ENCODE results near the gene SNRNP48.

Gene SNRNP48

GRCh38 chr6:7658543-7658942 is 68.5 kb downstream of the SNRNP48 start:
- Histone ChIP-seq H3K27ac (ENCODE audit: insufficient read depth, low read length, poor library complexity, severe bottlenecking) (no peak overlapping the region), H3K4me1 (ENCODE audit: control insufficient read depth, insufficient read depth, low read length, poor library complexity, severe bottlenecking) (no peaks in the 10 kb centered on the region), H3K27me3 (replicated peaks; ENCODE audit: control insufficient read depth, insufficient read depth, low read length, poor library complexity, severe bottlenecking) (no peaks in the 10 kb centered on the region), H3K9me3 (ENCODE audit: control insufficient read depth, low read length) (no peaks in the 10 kb centered on the region), H3K4me3 (ENCODE audit: insufficient read depth, low read depth, low read length, poor library complexity, severe bottlenecking) (no peak overlapping the region), H3K36me3 (ENCODE audit: control insufficient read depth, insufficient read depth, low read length) (no peaks in the 10 kb centered on the region)
- DNase-seq, result no peak

DNA sequence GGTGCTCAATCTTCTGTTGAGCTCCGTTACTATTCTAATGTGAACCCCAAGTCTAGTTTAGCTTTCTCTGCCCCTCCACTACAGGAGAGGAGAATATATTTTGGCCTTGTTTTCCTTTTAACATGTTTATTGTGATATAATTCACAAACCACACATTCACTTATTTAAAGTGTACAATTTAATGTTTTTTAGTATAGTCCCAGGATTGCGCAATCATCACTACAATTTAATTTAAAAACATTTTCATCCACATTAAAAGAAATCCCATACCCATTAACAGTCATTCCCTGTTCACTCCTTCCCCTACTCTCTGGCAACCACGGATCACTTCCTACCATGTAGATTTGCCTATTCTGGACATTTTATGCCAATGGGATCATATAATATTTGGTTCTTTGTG is 71.4 kb downstream of the SNRNP48 start:
- Histone ChIP-seq H3K4me1 (ENCODE audit: control insufficient read depth, insufficient read depth, low read length, poor library complexity, severe bottlenecking) (no peaks in the 10 kb centered on the region), H3K27me3 (replicated peaks; ENCODE audit: control insufficient read depth, insufficient read depth, low read length, poor library complexity, severe bottlenecking) (no peaks in the 10 kb centered on the region), H3K9me3 (ENCODE audit: control insufficient read depth, low read length) (no peaks in the 10 kb centered on the region), H3K4me3 (ENCODE audit: insufficient read depth, low read depth, low read length, poor library complexity, severe bottlenecking) (no peak overlapping the region), H3K27ac (ENCODE audit: insufficient read depth, low read length, poor library complexity, severe bottlenecking) (no peak overlapping the region), H3K36me3 (ENCODE audit: control insufficient read depth, insufficient read depth, low read length) (no peaks in the 10 kb centered on the region)
- DNase-seq, result no peak
